Placental pericyte (primary cell): ENCODE results near the gene SMAD9. TPM values are rescaled to one million over a fixed set of nuclear protein-coding genes. Genes with fewer than 3 reads are reported as not detected.

Experiments used
- total RNA-seq: library from RNA; depleted of rRNA; stranded (reverse); fragments of >200 nt; gene quantifications from 2 replicates; pipeline ENCODE4 v1.2.3, GENCODE V29; 2012

The SMAD9 gene
- 0.88 and 1.3 TPM in 2 replicates for total RNA-seq

GRCh38 chr13:36919833-36920615 lies at the start of gene SMAD9:
TSS of gene SMAD9 (minus strand) at chr13:36920238. CDS start at chr13:36879689, 40,549 bp downstream.

DNA sequence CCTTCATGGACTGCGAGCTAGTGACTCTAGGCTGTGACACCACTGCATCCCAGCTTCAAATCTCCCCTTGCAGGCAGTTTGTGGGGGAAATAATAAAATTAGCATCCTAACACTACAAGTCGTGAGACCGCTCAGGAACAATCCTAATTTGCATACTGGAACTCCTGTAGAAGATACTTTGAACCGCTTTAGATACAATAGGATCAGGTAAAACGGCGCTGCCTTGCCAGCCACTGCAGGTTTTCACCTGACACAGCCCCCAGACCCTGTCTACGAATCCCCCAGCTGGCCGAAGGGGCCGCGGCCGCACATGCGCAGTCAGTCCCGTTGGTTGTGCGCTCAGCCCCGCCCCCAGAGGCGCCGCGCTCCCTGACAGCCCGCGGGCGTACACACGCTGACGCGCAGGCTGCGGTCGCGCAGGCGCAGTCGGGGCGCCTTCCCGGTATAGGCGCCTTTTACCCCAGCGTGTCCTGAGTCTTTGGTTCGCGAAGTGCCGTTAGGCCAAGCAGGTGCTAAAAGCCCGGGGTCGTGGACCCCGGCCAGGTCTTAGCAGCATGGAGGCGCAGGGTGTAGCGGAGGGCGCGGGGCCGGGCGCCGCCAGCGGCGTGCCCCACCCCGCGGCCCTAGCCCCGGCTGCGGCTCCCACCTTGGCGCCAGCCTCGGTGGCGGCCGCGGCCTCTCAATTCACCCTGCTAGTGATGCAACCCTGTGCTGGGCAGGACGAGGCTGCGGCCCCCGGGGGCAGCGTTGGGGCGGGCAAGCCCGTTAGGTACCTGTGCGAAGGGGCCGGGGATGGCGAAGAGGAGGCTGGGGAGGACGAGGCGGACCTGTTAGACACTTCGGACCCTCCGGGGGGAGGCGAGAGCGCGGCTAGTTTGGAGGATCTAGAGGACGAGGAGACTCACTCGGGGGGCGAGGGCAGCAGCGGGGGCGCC lies 101.0 kb downstream of the SMAD9 start, which contains the start of gene RFXAP:
Gene RFXAP (plus strand): TSS at position 419 of the 935 bp plus-strand sequence. CDS start 136 bp downstream, at position 555.

Other genes with a start within 250 kb of the SMAD9 start
- not detected in 2 replicates for gene SERTM1, start 246.2 kb downstream of the SMAD9 start, total RNA-seq
- gene RFXAP, start 101.0 kb downstream of the SMAD9 start, total RNA-seq = 1.5 and 2.3 TPM in 2 replicates
- gene ALG5, start 79.1 kb upstream of the SMAD9 start, total RNA-seq = 31.2 and 60.2 TPM in 2 replicates
- gene EXOSC8, start 80.5 kb upstream of the SMAD9 start, total RNA-seq = 19.5 and 42.9 TPM in 2 replicates
- gene SUPT20H, start 139.4 kb upstream of the SMAD9 start, total RNA-seq = 48.4 and 85.0 TPM in 2 replicates
- gene CSNK1A1L, start 185.4 kb upstream of the SMAD9 start, total RNA-seq = not detected in 2 replicates